ENCODE measurements around the gene POLG2. TPM values are rescaled to one million over a fixed set of nuclear protein-coding genes. Genes with fewer than 3 reads are reported as not detected.

POLG2 gene
- total RNA-seq, 2 donors from 2014 or later = 27.1 to 33.9 TPM

GRCh38 chr17:64508683-64509082, 11.8 kb upstream of the POLG2 start:
- H3K27ac ChIP-seq (ENCODE audit: low read depth, low read length) = no peak overlapping the region
- H3K9ac ChIP-seq (ENCODE audit: extremely low read depth, low read length, poor library complexity, severe bottlenecking) = peak overlapping the region; percentile 100
- Mint-ChIP-seq H3K4me1 (peaks cover 16% of the 10 kb centered on the region), H3K4me3 (peak overlapping the region; percentile 100), H3K27me3 (ENCODE audit: insufficient read depth) (no peaks in the 10 kb centered on the region), H3K9me3 (peaks cover 3% of the 10 kb centered on the region), H3K27ac (no peak overlapping the region), H3K36me3 (ENCODE audit: low read depth) (peaks cover 65% of the 10 kb centered on the region)
- peaks cover 65% of the 10 kb centered on the region for H3K36me3 ChIP-seq (ENCODE audit: control insufficient read depth, insufficient read depth, low read length)
- peak overlapping the region; percentile 100 for H3K4me3 ChIP-seq (ENCODE audit: low read length)
- H3K9me3 ChIP-seq (ENCODE audit: control insufficient read depth, low read length) = no peaks in the 10 kb centered on the region
- WGBS, 2 experiments (ENCODE audit: insufficient coverage in 1 of 2, insufficient read length in 1 of 2) = 94 to 100% methylated on average over 2 of the region's 2 CpGs
- no peak for DNase-seq
- no peaks in the 10 kb centered on the region for H3K4me1 ChIP-seq (ENCODE audit: control insufficient read depth, insufficient read depth, low read length)
- no peaks in the 10 kb centered on the region for H3K27me3 ChIP-seq (ENCODE audit: control insufficient read depth, insufficient read depth, low read length, poor library complexity, severe bottlenecking)
- no peak for TF ChIP-seq CTCF (conservative IDR thresholded peaks at IDR 0.05)

- Histone ChIP-seq H3K36me3 (ENCODE audit: control insufficient read depth, insufficient read depth, low read length) (peaks cover 65% of the 10 kb centered on the region), H3K9ac (ENCODE audit: extremely low read depth, low read length, poor library complexity, severe bottlenecking) (peak overlapping the region; percentile 100), H3K4me3 (ENCODE audit: low read length) (peak overlapping the region; percentile 100), H3K9me3 (ENCODE audit: control insufficient read depth, low read length) (no peaks in the 10 kb centered on the region), H3K27ac (ENCODE audit: low read depth, low read length) (peak overlapping the region; percentile 99), H3K27me3 (ENCODE audit: control insufficient read depth, insufficient read depth, low read length, poor library complexity, severe bottlenecking) (no peaks in the 10 kb centered on the region), H3K4me1 (ENCODE audit: control insufficient read depth, insufficient read depth, low read length) (no peaks in the 10 kb centered on the region)
- 0% methylated on average over 7 to 13 of the region's 13 CpGs for WGBS, 2 experiments (ENCODE audit: insufficient coverage in 1 of 2, insufficient read length in 1 of 2)
- peaks cover 69% of the 10 kb centered on the region for H3K36me3 Mint-ChIP-seq (ENCODE audit: low read depth)
- DNase-seq = no peak
- H3K27me3 Mint-ChIP-seq (ENCODE audit: insufficient read depth) = no peaks in the 10 kb centered on the region
- H3K4me3 Mint-ChIP-seq = peak overlapping the region; percentile 100
- peaks cover 26% of the 10 kb centered on the region for H3K4me1 Mint-ChIP-seq
- H3K9me3 Mint-ChIP-seq = peaks cover 3% of the 10 kb centered on the region
- peak overlapping the region; percentile 100 for H3K27ac Mint-ChIP-seq
- peak; percentile 56 for TF ChIP-seq CTCF (conservative IDR thresholded peaks at IDR 0.05)
These were observed 10.5 kb upstream of the POLG2 start for GRCh38 chr17:64507413-64507782.

- Mint-ChIP-seq H3K4me1 (peaks cover 32% of the 10 kb centered on the region), H3K4me3 (peak within 1 kb of the TSS; percentile 100), H3K27ac (peak within 1 kb of the TSS; percentile 100), H3K27me3 (ENCODE audit: insufficient read depth) (no peaks in the 10 kb centered on the region), H3K9me3 (peaks cover 3% of the 10 kb centered on the region), H3K36me3 (ENCODE audit: low read depth) (peaks cover 71% of the 10 kb centered on the region)
- no peak for DNase-seq
- Histone ChIP-seq H3K36me3 (ENCODE audit: control insufficient read depth, insufficient read depth, low read length) (peaks cover 65% of the 10 kb centered on the region), H3K27me3 (ENCODE audit: control insufficient read depth, insufficient read depth, low read length, poor library complexity, severe bottlenecking) (no peaks in the 10 kb centered on the region), H3K4me1 (ENCODE audit: control insufficient read depth, insufficient read depth, low read length) (peaks cover 6% of the 10 kb centered on the region), H3K9ac (ENCODE audit: extremely low read depth, low read length, poor library complexity, severe bottlenecking) (peak within 1 kb of the TSS; percentile 100), H3K27ac (ENCODE audit: low read depth, low read length) (peak within 1 kb of the TSS; percentile 99), H3K9me3 (ENCODE audit: control insufficient read depth, low read length) (no peaks in the 10 kb centered on the region), H3K4me3 (ENCODE audit: low read length) (peak within 1 kb of the TSS; percentile 100)
- WGBS, 2 experiments (ENCODE audit: insufficient coverage in 1 of 2, insufficient read length in 1 of 2) = 0% methylated on average over 49 to 77 of the region's 77 CpGs
- TF ChIP-seq CTCF (conservative IDR thresholded peaks at IDR 0.05) = no peak
These were observed 9.9 kb upstream of the POLG2 start, which contains the start of gene CEP95 for GRCh38 chr17:64506576-64507412. Gene CEP95, plus strand, starts transcription at chr17:64506977. Its CDS starts 121 bp downstream, at chr17:64507098.

All from endodermal cell (in vitro differentiated cells).